Keratinocyte (primary cell): ENCODE data around the gene CLRN2. TPM values are rescaled to one million over a fixed set of nuclear protein-coding genes. Genes with fewer than 3 reads are reported as not detected.

ENCODE experiments used
- DNase-seq: peaks from one replicate; pipeline ENCODE4 v3.0.0-alpha.2; 2011; ENCODE audit warnings: low read depth, missing footprints, low spot score
- FAIRE-seq: peaks from 2 replicates; lab custom pipeline; 2011; peaks lifted over from hg19 to GRCh38; lab: Jason Lieb, UNC
- H2AFZ ChIP-seq: 2 replicates; pipeline ENCODE4 v1.6.0; 2012; ENCODE audit warnings: low read length, control low read depth, inconsistent platforms; ENCODE audit not compliant: control insufficient read depth
- H3K27ac ChIP-seq: 2 replicates; pipeline ENCODE4 v1.5.1; 2011; ENCODE audit warnings: low read length; ENCODE audit not compliant: control insufficient read depth, insufficient read depth
- H3K27me3 ChIP-seq: 3 replicates; pipeline ENCODE4 v1.6.0; 2011; ENCODE audit warnings: low read length; ENCODE audit not compliant: control insufficient read depth, insufficient read depth; ENCODE audit errors: extremely low read depth
- H3K36me3 ChIP-seq, 2 experiments: 2 replicates in 1 of 2; 3 replicates in 1 of 2; pipeline ENCODE4 v1.5.1; 2011; ENCODE audit warnings: low read length in 2 of 2, mild to moderate bottlenecking in 1 of 2; ENCODE audit not compliant: control insufficient read depth in 2 of 2, insufficient read depth in 2 of 2; ENCODE audit errors: extremely low read depth in 1 of 2
- H3K4me1 ChIP-seq: 3 replicates; pipeline ENCODE4 v1.5.1; 2011; ENCODE audit warnings: low read length; ENCODE audit not compliant: control insufficient read depth, insufficient read depth; ENCODE audit errors: extremely low read depth
- H3K4me2 ChIP-seq: 3 replicates; pipeline ENCODE4 v1.6.0; 2011; ENCODE audit warnings: low read depth, low read length; ENCODE audit not compliant: control insufficient read depth, insufficient read depth; ENCODE audit errors: extremely low read depth
- H3K4me3 ChIP-seq, 3 experiments: fragments of 200-600 bp in 1 of 3; sonication (generic) in 1 of 3; 2 replicates in 2 of 3; 3 replicates in 1 of 3; pipeline ENCODE4 v1.5.1; 2011 to 2016; ENCODE audit warnings: low read length in 3 of 3, mild to moderate bottlenecking in 3 of 3, control low read depth in 2 of 3, inconsistent platforms in 1 of 3, low read depth in 1 of 3, mixed read lengths in 1 of 3, mixed run types in 1 of 3, moderate library complexity in 1 of 3; ENCODE audit not compliant: control insufficient read depth in 2 of 3, insufficient read depth in 2 of 3; ENCODE audit errors: extremely low read depth in 1 of 3
- H3K79me2 ChIP-seq: 2 replicates; pipeline ENCODE4 v1.6.0; 2012; ENCODE audit warnings: low read length; ENCODE audit not compliant: control insufficient read depth, insufficient read depth
- H3K9ac ChIP-seq: 3 replicates; pipeline ENCODE4 v1.6.0; 2011; ENCODE audit warnings: low read length; ENCODE audit not compliant: control insufficient read depth, insufficient read depth; ENCODE audit errors: extremely low read depth
- H3K9me1 ChIP-seq: 3 replicates; pipeline ENCODE4 v1.6.0; 2011; ENCODE audit warnings: low read length; ENCODE audit not compliant: control insufficient read depth, insufficient read depth; ENCODE audit errors: extremely low read depth
- H3K9me3 ChIP-seq: 2 replicates; pipeline ENCODE4 v1.5.1; 2012; ENCODE audit warnings: low read depth, low read length; ENCODE audit not compliant: control insufficient read depth
- H4K20me1 ChIP-seq: 3 replicates; pipeline ENCODE4 v1.6.0; 2011; ENCODE audit warnings: low read length; ENCODE audit not compliant: control insufficient read depth, insufficient read depth; ENCODE audit errors: extremely low read depth
- EZH2 ChIP-seq: IDR thresholded peaks from one replicate; pipeline ENCODE4 v1.6.1; 2012; ENCODE audit warnings: inconsistent platforms, mild to moderate bottlenecking, low read length, moderate library complexity
- dilution Hi-C: fragments of 300-500 bp; cut with MboI; formaldehyde crosslinking; loops from one replicate; pipeline ENCODE4 v1.7.0; 2020; ENCODE audit warnings: low sequenced_read_pairs; ENCODE audit not compliant: extremely low pct_ligation_motif_present
- polyA plus RNA-seq, 5 experiments: library from polyadenylated mRNA; depleted of rRNA in 3 of 5; stranded (reverse) in 3 of 5; stranded (forward) in 1 of 5; unstranded in 1 of 5; fragments of >200 nt; gene quantifications; 1 replicate in 1 of 5; 2 replicates in 3 of 5; 3 replicates in 1 of 5; pipeline versions ENCODE4 v1.2.1 to v1.2.3, GENCODE V29; 2011 to 2012; ENCODE audit warnings: missing spikeins in 2 of 5, low read depth in 1 of 5, low replicate concordance in 1 of 5
- TF ChIP-seq, protein P1 (sequence below), 3 experiments: IDR thresholded peaks in 1 of 3; conservative IDR thresholded peaks in 1 of 3; optimal IDR thresholded peaks in 1 of 3; 2 replicates in 2 of 3; 3 replicates in 1 of 3; pipeline versions ENCODE3 to v1.5.1; 2011; ENCODE audit warnings: low read length in 3 of 3, mild to moderate bottlenecking in 3 of 3, moderate library complexity in 2 of 3, control low read depth in 1 of 3, inconsistent platforms in 1 of 3; ENCODE audit not compliant: insufficient read depth in 2 of 3; ENCODE audit errors: extremely low read depth in 1 of 3

CLRN2 gene
- polyA plus RNA-seq, 1 donor (not counting 4 experiments of a cell fraction or from before 2014, with no cell fraction given) = not detected

DNA sequence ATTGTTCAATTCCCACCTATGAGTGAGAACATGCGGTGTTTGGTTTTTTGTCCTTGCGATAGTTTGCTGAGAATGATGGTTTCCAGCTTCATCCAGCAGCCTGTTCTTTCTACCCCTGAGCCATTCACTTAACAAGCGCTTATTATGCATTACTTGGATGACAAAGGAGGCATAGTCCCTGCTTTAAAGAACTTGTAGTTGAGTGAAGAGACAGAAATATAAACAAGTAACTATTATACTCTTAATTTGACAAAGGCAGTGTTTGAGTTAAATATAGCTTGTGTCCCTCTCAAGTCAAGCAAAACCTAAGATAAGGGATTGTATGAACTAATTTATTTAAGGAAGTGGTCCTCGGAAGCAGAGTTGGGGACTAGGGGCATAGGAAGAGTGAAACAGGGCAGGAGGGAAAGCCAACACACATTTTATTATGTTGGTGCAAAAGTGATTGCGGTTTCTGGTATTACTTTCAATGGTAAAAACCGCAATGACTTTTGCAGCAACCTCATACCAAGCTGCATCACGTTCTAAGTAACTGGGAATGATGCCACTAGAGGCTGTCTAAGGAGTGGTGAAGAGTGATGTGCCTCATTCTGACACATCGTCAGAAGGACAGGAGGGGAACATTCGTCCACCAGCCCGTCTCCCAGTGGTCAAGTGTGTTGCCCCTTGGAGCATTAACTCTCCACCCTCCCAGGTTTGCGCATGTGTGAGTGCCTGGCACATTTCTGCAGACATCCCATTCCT, 44.9 kb upstream of the CLRN2 start:
- no peaks in the 10 kb centered on the region for H3K4me1 ChIP-seq
- H3K4me2 ChIP-seq = no peak overlapping the region
- H3K9me1 ChIP-seq = no peaks in the 10 kb centered on the region
- no peaks in the 10 kb centered on the region for H3K9me3 ChIP-seq
- no peaks in the 10 kb centered on the region for H3K79me2 ChIP-seq
- no peak overlapping the region for H3K27ac ChIP-seq
- no peak for DNase-seq
- dilution Hi-C loops = no loop called here
- no peak for FAIRE-seq
- H4K20me1 ChIP-seq = no peaks in the 10 kb centered on the region
- H3K9ac ChIP-seq = no peak overlapping the region
- H3K36me3 ChIP-seq = no peaks in the 10 kb centered on the region
- H3K27me3 ChIP-seq = no peaks in the 10 kb centered on the region
- no peak for TF ChIP-seq EZH2
- TF ChIP-seq, protein P1, sequence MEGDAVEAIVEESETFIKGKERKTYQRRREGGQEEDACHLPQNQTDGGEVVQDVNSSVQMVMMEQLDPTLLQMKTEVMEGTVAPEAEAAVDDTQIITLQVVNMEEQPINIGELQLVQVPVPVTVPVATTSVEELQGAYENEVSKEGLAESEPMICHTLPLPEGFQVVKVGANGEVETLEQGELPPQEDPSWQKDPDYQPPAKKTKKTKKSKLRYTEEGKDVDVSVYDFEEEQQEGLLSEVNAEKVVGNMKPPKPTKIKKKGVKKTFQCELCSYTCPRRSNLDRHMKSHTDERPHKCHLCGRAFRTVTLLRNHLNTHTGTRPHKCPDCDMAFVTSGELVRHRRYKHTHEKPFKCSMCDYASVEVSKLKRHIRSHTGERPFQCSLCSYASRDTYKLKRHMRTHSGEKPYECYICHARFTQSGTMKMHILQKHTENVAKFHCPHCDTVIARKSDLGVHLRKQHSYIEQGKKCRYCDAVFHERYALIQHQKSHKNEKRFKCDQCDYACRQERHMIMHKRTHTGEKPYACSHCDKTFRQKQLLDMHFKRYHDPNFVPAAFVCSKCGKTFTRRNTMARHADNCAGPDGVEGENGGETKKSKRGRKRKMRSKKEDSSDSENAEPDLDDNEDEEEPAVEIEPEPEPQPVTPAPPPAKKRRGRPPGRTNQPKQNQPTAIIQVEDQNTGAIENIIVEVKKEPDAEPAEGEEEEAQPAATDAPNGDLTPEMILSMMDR (optimal IDR thresholded peaks at IDR 0.05 in 1 of 3, IDR thresholded peaks at IDR 0.05 in 1 of 3, conservative IDR thresholded peaks at IDR 0.05 in 1 of 3; ENCODE audit: extremely low read depth in 1 of 3, insufficient read depth in 2 of 3, low read length in 3 of 3) = no peak
- no peak overlapping the region for H2AFZ ChIP-seq
- H3K4me3 ChIP-seq = no peak overlapping the region

DNA sequence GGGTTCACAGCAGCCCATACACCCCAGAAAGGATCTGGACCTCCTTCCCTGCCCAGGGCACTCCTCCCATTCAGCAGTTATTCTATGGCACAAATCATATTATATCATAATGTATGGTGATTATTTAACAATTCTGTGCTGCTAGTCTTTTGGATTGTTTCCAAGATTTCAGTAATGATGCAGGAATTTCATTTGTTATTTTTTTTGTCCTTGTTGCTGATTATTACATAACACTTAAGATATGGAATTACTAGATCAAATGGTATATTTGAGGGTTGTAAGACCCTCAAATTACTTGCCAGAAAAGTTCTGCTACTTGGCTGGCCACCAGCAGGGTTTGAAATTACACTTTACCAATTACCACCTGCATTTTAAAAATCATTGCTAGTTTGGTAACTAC, 39.5 kb upstream of the CLRN2 start:
- FAIRE-seq (no peak), DNase-seq (no peak)
- H4K20me1 ChIP-seq = no peaks in the 10 kb centered on the region

More for the DNA sequence above, 39.5 kb upstream of the CLRN2 start:
- TF ChIP-seq EZH2 = no peak
- TF ChIP-seq, protein P1 (optimal IDR thresholded peaks at IDR 0.05 in 1 of 3, IDR thresholded peaks at IDR 0.05 in 1 of 3, conservative IDR thresholded peaks at IDR 0.05 in 1 of 3; ENCODE audit: extremely low read depth in 1 of 3, insufficient read depth in 2 of 3, low read length in 3 of 3) = no peak
- Histone ChIP-seq H3K27me3 (no peaks in the 10 kb centered on the region), H3K4me3 (no peak overlapping the region), H3K4me2 (no peak overlapping the region), H3K9ac (no peak overlapping the region), H3K9me1 (no peaks in the 10 kb centered on the region), H3K4me1 (no peaks in the 10 kb centered on the region), H3K27ac (no peak overlapping the region), H3K9me3 (no peaks in the 10 kb centered on the region), H3K36me3 (no peaks in the 10 kb centered on the region), H2AFZ (no peak overlapping the region), H3K79me2 (no peaks in the 10 kb centered on the region)
- dilution Hi-C loops = no loop called here
